HepG2 (cell line): ENCODE data around the gene SLC38A2. TPM values are rescaled to one million over a fixed set of nuclear protein-coding genes. Genes with fewer than 3 reads are reported as not detected.

Source experiments
- CREB1 ChIP-seq, 2 experiments: fragments of 450-650 bp in 1 of 2; IDR thresholded peaks; 2 replicates each; pipeline ENCODE4 v1.6.1; 2016 to 2017; ENCODE audit warnings: control low read depth in 1 of 2, mild to moderate bottlenecking in 1 of 2, missing compliant biosample characterization in 1 of 2, missing genetic modification characterization in 1 of 2
- GATAD1 ChIP-seq: IDR thresholded peaks from 2 replicates; pipeline ENCODE4 v1.6.1; 2016; ENCODE audit warnings: missing genetic modification reagents, missing compliant biosample characterization
- HMG20A ChIP-seq: IDR thresholded peaks from 2 replicates; pipeline ENCODE4 v1.6.1; 2016; ENCODE audit warnings: borderline replicate concordance
- IKZF1 ChIP-seq: fragments of 450-650 bp; IDR thresholded peaks from 2 replicates; pipeline ENCODE4 v1.7.1; 2016
- ISL2 ChIP-seq: sonication (generic); formaldehyde crosslinking; IDR thresholded peaks from 2 replicates; pipeline ENCODE4 v1.5.0; 2020; ENCODE audit warnings: missing genetic modification reagents
- KDM6A ChIP-seq: IDR thresholded peaks from 2 replicates; pipeline ENCODE4 v1.6.1; 2016; ENCODE audit warnings: low read depth
- LCORL ChIP-seq, 2 experiments: fragments of 450-650 bp in 1 of 2; sonication (generic) in 1 of 2; formaldehyde crosslinking in 1 of 2; IDR thresholded peaks; 2 replicates each; pipeline versions ENCODE4 v1.5.0 to v1.6.1; 2017 to 2020; ENCODE audit warnings: antibody characterized with exemption in 1 of 2, missing genetic modification reagents in 1 of 2
- MED1 ChIP-seq: sonication (generic); formaldehyde crosslinking; IDR thresholded peaks from 2 replicates; pipeline ENCODE4 v1.4.0; 2020; ENCODE audit warnings: missing genetic modification reagents
- PITX1 ChIP-seq: sonication (generic); formaldehyde crosslinking; IDR thresholded peaks from 2 replicates; pipeline ENCODE4 v1.5.1; 2020; ENCODE audit warnings: mild to moderate bottlenecking, missing genetic modification reagents
- POLR2AphosphoS5 ChIP-seq: IDR thresholded peaks from 2 replicates; pipeline ENCODE4 v1.6.1; 2012; ENCODE audit warnings: low read depth, low read length
- RARA ChIP-seq: IDR thresholded peaks from 2 replicates; pipeline ENCODE4 v1.6.1; 2016; ENCODE audit warnings: missing genetic modification reagents, missing compliant biosample characterization
- SAP130 ChIP-seq: IDR thresholded peaks from 2 replicates; pipeline ENCODE4 v1.6.1; 2016; ENCODE audit warnings: low read depth
- SOX6 ChIP-seq, 2 experiments: fragments of 450-650 bp in 1 of 2; sonication (generic) in 1 of 2; formaldehyde crosslinking in 1 of 2; IDR thresholded peaks; 2 replicates each; pipeline versions ENCODE4 v1.4.0 to v1.6.1; 2017 to 2020; ENCODE audit warnings: antibody characterized with exemption in 1 of 2, mild to moderate bottlenecking in 1 of 2, missing genetic modification reagents in 1 of 2
- TAF1 ChIP-seq: sonication (generic); formaldehyde crosslinking; IDR thresholded peaks from 2 replicates; pipeline ENCODE4 v1.4.0; 2020; ENCODE audit warnings: missing genetic modification reagents
- ZFP41 ChIP-seq: sonication (generic); formaldehyde crosslinking; IDR thresholded peaks from 2 replicates; pipeline ENCODE4 v1.4.0; 2020; ENCODE audit warnings: mild to moderate bottlenecking, missing genetic modification reagents, borderline replicate concordance
- ZFYVE20 ChIP-seq: sonication (generic); formaldehyde crosslinking; IDR thresholded peaks from 2 replicates; pipeline ENCODE4 v1.8.0; 2023; ENCODE audit warnings: low read depth, mild to moderate bottlenecking, moderate library complexity, missing genetic modification reagents, borderline replicate concordance
- ZNF34 ChIP-seq: sonication (generic); formaldehyde crosslinking; IDR thresholded peaks from 2 replicates; pipeline ENCODE4 v1.4.0; 2020; ENCODE audit warnings: mild to moderate bottlenecking, missing genetic modification reagents, borderline replicate concordance
- ZNF354B ChIP-seq: sonication (generic); formaldehyde crosslinking; IDR thresholded peaks from 2 replicates; pipeline ENCODE4 v1.8.0; 2022; ENCODE audit warnings: mild to moderate bottlenecking, missing genetic modification reagents
- ZNF577 ChIP-seq: sonication (generic); formaldehyde crosslinking; IDR thresholded peaks from 2 replicates; pipeline ENCODE4 v1.4.0; 2020; ENCODE audit warnings: mild to moderate bottlenecking, low read depth, missing genetic modification reagents, borderline replicate concordance
- ZNF780A ChIP-seq: sonication (generic); formaldehyde crosslinking; IDR thresholded peaks from 2 replicates; pipeline ENCODE4 v1.8.0; 2022; ENCODE audit warnings: mild to moderate bottlenecking, missing genetic modification reagents, moderate library complexity
- polyA plus RNA-seq, 8 experiments: library from polyadenylated mRNA; depleted of rRNA in 3 of 8; stranded (reverse) in 7 of 8; unstranded in 1 of 8; fragments of >200 nt; fragmentation: Illumina TruSeq in 4 of 8; extraction: Trizol in 4 of 8; gene quantifications; 2 replicates each; pipeline versions ENCODE4 v1.2.1 to v1.2.3, GENCODE V29; 2011 to 2016; ENCODE audit warnings: low read depth in 4 of 8, missing spikeins in 1 of 8, mixed read lengths in 1 of 8; ENCODE audit not compliant: insufficient read depth in 1 of 8
- total RNA-seq, 5 experiments: library from RNA; depleted of rRNA; stranded (reverse); fragments of >200 nt; fragmentation: Illumina TruSeq; extraction: Trizol; gene quantifications; 2 replicates each; pipeline ENCODE4 v1.2.3, GENCODE V29; 2016; ENCODE audit warnings: low read depth in 1 of 5
- TF ChIP-seq, protein P1 (sequence below): sonication (generic); formaldehyde crosslinking; IDR thresholded peaks from 2 replicates; pipeline ENCODE4 v1.4.0; 2020; ENCODE audit warnings: missing genetic modification reagents
- TF ChIP-seq, protein P2 (sequence below): sonication (generic); formaldehyde crosslinking; IDR thresholded peaks from 2 replicates; pipeline ENCODE4 v1.4.0; 2020; ENCODE audit warnings: missing genetic modification reagents
- TF ChIP-seq, protein P3 (sequence below): sonication (generic); formaldehyde crosslinking; IDR thresholded peaks from 2 replicates; pipeline ENCODE4 v1.5.0; 2020; ENCODE audit warnings: mild to moderate bottlenecking, missing genetic modification reagents

Gene SLC38A2
- total and polyA plus RNA-seq, 2 of the 13 experiments (the other 11 are each of a cell fraction or from before 2014, with no cell fraction given) = 368 to 880 TPM

DNA sequence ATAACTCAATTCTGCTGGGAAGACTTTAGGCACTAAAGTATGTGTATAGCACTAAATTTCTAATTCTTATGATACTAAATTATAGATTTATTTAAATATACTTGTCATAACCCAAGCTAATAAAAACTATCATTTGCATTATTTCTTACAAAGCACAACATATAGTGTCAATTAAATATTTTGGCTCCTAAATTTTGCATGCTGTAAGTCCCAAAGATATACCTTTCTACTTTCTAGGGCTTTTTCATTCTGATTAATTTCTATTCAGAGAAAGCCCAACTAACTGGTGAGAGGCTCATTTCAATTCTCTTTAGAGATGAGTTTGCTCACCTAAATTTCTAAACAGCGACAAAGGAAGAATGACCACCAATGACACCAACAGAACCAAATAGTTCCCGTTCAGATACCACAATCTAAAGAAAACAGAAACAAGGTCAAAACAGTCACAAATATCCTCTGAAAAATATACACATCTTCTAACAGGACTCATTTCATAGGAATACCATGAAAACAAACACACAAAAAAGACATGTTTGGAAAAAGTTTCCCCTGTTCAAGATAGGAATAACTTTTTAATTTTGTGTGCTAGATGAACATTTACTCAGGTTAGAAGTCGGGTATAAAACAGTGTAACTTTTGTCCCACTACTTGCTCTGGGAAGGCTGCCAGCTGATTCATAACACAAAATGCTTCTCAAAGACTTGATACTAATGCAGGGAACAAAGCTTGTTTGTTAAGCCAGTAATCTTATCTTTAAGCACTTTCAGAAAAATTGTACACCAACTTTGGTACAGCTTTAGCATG lies 7.6 kb downstream of the SLC38A2 start (continued):
- TF ChIP-seq ZNF577 (no peak), ZNF34 (CRISPR knock-in tag) (no peak), ISL2 (CRISPR knock-in tag) (0 out of 2 replicates have a peak, but pooled peaks have one; percentile 26), ZFYVE20 (CRISPR knock-in tag) (no peak), ZNF780A (CRISPR knock-in tag) (no peak), RARA (CRISPR knock-in tag) (no peak), ZNF354B (no peak), MED1 (peak; percentile 52; the same call in 1 of the 2 replicates), TAF1 (CRISPR knock-in tag) (no peak), KDM6A (CRISPR knock-in tag) (no peak), SAP130 (CRISPR knock-in tag) (peak; percentile 26; the same call in 1 of the 2 replicates), POLR2AphosphoS5 (peak; percentile 68), GATAD1 (CRISPR knock-in tag) (no peak), CREB1 (IDR thresholded peaks at IDR 0.05) (no peak), CREB1 (CRISPR knock-in tag; IDR thresholded peaks at IDR 0.05) (0 out of 2 replicates have a peak, but pooled peaks have one; percentile 28), PITX1 (no peak), LCORL (IDR thresholded peaks at IDR 0.05) (no peak), LCORL (CRISPR knock-in tag; IDR thresholded peaks at IDR 0.05) (no peak), ZFP41 (CRISPR knock-in tag) (no peak), IKZF1 (no peak), HMG20A (CRISPR knock-in tag) (no peak), SOX6 (IDR thresholded peaks at IDR 0.05) (no peak), SOX6 (CRISPR knock-in tag; IDR thresholded peaks at IDR 0.05) (0 out of 2 replicates have a peak, but pooled peaks have one; percentile 16)
- TF ChIP-seq, protein P1, sequence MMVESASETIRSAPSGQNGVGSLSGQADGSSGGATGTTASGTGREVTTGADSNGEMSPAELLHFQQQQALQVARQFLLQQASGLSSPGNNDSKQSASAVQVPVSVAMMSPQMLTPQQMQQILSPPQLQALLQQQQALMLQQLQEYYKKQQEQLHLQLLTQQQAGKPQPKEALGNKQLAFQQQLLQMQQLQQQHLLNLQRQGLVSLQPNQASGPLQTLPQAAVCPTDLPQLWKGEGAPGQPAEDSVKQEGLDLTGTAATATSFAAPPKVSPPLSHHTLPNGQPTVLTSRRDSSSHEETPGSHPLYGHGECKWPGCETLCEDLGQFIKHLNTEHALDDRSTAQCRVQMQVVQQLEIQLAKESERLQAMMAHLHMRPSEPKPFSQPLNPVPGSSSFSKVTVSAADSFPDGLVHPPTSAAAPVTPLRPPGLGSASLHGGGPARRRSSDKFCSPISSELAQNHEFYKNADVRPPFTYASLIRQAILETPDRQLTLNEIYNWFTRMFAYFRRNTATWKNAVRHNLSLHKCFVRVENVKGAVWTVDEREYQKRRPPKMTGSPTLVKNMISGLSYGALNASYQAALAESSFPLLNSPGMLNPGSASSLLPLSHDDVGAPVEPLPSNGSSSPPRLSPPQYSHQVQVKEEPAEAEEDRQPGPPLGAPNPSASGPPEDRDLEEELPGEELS (CRISPR knock-in tag) = no peak
- TF ChIP-seq, protein P2, sequence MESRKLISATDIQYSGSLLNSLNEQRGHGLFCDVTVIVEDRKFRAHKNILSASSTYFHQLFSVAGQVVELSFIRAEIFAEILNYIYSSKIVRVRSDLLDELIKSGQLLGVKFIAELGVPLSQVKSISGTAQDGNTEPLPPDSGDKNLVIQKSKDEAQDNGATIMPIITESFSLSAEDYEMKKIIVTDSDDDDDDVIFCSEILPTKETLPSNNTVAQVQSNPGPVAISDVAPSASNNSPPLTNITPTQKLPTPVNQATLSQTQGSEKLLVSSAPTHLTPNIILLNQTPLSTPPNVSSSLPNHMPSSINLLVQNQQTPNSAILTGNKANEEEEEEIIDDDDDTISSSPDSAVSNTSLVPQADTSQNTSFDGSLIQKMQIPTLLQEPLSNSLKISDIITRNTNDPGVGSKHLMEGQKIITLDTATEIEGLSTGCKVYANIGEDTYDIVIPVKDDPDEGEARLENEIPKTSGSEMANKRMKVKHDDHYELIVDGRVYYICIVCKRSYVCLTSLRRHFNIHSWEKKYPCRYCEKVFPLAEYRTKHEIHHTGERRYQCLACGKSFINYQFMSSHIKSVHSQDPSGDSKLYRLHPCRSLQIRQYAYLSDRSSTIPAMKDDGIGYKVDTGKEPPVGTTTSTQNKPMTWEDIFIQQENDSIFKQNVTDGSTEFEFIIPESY (CRISPR knock-in tag) = no peak
- TF ChIP-seq, protein P3, sequence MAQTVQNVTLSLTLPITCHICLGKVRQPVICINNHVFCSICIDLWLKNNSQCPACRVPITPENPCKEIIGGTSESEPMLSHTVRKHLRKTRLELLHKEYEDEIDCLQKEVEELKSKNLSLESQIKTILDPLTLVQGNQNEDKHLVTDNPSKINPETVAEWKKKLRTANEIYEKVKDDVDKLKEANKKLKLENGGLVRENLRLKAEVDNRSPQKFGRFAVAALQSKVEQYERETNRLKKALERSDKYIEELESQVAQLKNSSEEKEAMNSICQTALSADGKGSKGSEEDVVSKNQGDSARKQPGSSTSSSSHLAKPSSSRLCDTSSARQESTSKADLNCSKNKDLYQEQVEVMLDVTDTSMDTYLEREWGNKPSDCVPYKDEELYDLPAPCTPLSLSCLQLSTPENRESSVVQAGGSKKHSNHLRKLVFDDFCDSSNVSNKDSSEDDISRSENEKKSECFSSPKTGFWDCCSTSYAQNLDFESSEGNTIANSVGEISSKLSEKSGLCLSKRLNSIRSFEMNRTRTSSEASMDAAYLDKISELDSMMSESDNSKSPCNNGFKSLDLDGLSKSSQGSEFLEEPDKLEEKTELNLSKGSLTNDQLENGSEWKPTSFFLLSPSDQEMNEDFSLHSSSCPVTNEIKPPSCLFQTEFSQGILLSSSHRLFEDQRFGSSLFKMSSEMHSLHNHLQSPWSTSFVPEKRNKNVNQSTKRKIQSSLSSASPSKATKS (CRISPR knock-in tag) = no peak
